Stimulated activated CD8-positive, alpha-beta memory T cell treated with anti-CD3 and anti-CD28 coated beads, Interleukin-15, amount 100 ng/mL, for 4 hours (primary cell): Measurements from ENCODE around the gene LRRC1.
"Not testable (repeated sequence)": the region's sequence is repeated elsewhere in the genome, so short reads cannot be mapped to it uniquely, and the experiment has no call there.

Experiments used
- DNase-seq, 2 donors: peaks; one replicate each; pipeline ENCODE4 v3.0.0-alpha.2; 2020; ENCODE audit warnings: low read depth in 2 of 2

The LRRC1 gene

DNA sequence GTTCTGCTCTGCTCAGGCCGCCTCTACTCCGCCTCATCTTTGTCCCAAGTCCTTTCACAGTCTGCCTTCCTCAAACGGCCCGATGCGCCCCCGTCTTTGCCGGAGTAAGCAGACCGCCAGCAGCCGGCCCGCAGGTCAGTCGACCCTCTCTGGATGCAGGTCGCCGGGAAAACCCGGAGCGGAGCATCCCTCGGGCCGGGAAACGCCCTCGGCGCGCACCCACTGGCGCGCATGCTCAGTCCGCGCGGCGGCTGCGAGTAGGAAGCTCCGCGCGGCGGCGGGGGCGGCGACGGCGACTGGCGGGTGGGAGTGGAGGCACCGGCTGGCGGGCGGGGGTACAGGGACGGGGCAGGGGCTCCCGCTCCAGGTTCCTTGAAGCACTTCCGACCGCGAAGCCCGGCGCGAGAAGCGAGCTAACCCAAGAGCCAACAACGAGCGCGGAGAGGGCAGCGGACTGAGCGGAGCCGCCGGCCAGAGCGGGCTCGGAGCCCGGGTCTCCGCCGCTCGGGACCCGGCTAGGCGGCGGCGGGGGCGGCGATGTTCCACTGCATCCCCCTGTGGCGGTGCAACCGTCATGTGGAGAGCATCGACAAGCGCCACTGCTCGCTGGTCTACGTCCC is at the start of gene LRRC1:
Gene LRRC1 (plus strand): TSS at position 286 of the 620 bp plus-strand sequence. CDS start 252 bp downstream, at position 538.
- peak; percentile 71 to 77 for DNase-seq

DNA sequence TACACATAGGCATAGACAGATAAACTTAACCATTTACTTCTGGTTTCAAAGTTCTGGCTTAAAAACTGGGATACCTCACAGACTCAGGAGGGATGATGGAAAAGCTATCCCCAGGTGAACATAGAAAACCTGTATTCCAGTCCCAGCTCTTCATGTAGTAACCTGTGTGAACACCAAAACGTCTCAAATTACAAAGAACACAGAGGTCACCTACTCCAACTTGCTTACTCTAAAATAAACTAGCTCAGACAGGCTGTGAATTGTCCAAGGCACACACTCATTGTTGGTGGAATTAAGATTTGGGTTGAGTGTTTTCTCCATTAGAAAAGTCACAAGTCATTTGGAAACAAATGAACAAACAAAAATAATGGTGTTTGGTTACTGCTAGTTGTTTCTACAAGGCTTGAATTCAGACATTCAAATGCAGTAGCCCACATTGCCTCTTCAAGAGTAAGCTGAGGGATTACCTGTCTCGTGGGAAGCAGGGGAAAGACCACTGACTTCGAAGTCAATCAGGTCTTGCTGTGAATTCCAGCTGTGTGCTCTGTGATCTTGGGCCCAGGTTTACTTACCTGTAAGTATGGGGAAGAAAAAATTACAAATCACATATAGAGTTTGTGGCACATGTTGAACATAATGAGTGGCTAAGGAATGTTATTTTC is 48.2 kb upstream of the LRRC1 start:
- DNase-seq: no peak

DNA sequence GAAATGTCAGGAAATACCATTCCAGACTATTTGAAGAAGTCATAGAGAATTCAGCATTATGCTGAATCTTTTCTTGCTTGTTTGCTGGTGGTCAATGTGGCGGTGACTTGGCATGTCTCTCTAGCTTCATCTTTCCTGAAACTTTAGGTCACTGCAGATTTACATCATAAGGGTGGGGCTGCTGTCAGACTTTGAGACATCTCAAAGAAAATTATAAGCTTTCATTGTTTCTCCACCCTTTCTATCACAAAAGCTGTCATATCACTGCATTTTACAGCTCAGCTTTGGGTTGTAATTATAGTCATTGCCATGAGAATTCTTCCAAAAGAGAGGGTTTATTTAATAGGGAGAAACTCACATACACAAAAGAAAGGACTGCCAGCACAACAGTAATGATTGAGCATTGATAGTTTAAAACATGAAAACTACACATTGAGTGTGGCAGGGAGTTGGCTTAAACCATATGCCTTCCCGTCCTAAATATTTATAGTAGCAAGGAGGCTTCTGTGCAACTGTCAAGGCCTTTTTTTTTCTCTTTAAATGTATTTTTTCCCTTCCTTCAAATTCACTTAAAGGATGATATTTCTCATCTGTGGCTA is 44.7 kb upstream of the LRRC1 start:
- DNase-seq: no peak

DNA sequence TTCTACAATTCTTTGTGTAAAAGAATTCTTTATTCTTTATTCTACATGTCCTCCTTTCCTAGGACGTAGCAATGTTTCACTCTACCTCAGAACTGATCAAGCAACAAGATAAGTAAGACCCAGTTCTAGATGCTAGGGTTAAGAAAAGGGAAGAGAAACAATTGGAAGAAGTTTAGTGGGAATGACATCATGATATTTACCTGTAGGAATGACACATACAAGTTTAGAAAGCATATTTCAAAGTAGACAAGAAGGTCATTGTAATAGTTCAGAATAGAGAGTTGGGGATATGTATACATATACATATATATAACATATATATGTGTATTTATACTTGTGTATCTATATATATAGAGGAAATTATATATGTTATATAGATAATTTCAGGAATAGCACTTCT is 43.4 kb upstream of the LRRC1 start:
- DNase-seq: no peak

DNA sequence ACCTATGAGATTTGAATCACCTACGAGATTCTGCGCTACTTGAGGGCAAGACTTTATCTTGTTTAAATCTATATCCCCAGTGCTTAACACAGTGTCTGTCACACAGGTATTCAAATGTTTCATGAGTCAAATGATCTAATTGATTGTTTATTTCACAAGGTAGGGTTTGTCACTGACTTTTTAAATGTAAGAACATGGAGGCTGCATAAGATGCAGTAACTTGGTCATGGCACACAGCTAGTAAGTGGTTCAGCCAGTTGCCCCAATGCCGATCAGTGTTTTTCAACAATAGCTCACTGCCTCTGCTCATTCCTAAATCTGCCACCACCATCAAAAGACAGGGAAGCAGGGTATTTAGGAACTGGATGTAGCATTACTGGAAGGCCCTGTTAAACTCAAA is 42.4 kb upstream of the LRRC1 start:
- no peak for DNase-seq

DNA sequence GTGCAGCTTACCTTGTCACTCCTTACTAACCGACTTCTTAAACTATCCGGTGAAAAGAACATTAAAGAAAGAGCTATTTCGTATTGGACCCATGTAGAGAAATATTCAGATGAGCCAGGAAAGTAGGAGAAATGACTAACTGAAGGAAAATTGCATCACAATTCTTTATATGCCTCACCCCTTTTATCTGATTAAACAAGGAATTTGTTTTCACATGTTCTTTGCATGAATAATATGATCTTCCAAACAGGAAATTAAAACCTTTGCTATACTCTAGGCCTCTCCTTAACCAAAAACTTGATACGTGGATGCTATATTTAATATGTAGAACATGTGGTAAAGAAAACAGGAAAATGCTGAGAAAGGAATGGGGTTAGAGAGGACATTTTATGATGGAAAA is 41.9 kb upstream of the LRRC1 start:
- DNase-seq: no peak

- no peak for DNase-seq
Observed at GRCh38 chr6:53754330-53754729, 40.5 kb upstream of the LRRC1 start.

GRCh38 chr6:53756396-53756795 is 38.4 kb upstream of the LRRC1 start:
- no peak for DNase-seq

GRCh38 chr6:53758496-53758895 is 36.3 kb upstream of the LRRC1 start:
- no peak for DNase-seq

DNA sequence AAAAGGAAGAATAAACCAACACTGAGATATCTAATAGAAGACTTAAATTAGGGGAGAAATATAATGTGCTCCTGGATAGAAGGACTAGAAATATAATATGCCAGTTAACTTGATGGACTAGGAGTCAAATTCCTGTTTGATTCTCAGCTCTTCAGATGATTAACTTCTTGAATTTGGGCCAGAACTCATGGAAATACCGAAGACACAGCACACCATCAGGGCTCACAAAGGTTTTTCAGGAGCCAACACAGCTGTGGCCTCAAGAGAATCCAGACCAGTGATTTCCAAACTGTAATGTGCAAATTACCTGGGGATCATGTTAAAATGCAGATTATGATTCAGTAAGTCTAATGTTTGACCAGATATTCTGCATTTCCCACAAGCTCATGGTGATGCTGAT is 33.8 kb upstream of the LRRC1 start:
- DNase-seq: no peak

DNA sequence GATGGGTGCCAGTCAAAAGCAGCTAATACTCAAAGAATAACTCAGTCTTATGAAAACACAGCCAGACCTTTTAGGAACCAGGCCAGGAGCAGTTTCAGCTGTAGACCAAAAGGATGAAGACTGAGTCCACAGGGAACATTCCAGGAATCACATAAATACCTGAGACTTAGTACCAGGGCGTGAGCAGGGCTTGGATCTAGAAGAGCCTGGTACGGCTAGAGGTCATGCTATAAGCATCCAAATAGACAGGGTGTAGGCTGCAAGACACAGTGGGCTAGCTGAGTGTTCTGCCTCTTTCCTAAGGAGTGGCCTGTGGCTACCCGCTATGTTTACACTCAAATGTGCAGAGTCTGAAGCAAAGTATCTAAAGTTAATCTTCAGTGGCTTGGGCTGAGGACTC is 29.5 kb upstream of the LRRC1 start:
- DNase-seq: no peak

- no peak for DNase-seq
Observed at GRCh38 chr6:53766930-53767329, 27.9 kb upstream of the LRRC1 start.

DNA sequence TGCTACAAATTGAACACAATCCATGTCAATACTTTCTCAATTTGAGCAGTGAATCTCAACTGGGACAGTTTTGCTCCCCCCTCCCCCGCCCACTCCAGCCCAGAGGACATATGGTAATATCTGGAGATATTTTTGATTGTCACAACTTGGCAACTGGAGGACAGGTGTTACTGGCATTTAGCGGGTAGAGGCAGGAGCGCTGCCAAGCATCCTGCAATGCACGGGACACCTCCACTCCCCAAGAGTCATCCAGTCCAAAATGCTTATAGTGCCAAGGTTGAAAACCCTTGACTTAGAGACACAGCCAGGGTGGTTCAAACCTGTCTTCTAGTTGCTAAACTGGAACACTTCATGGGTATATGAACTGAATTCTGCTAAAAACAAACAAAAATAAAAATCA is 26.9 kb upstream of the LRRC1 start:
- no peak for DNase-seq

DNA sequence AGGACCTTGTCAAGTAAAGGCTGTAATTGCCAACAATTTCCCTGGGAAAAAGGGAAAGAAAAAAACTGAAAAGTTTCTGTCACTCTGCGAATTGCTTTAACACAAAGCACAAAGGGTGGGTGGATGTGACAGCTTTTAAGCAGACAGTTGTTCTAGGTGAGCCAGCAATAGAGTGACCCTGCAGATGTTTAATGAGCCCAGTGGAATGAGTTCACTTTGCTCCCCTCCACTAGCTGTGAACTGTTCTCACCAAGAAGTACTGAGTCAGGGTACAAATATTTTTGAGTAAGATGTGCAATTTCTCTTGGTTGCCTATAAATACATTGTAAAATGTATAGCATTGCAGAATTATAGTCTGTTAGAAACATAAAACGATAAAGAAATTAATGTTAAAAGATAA is 26.2 kb upstream of the LRRC1 start:
- DNase-seq: no peak

DNA sequence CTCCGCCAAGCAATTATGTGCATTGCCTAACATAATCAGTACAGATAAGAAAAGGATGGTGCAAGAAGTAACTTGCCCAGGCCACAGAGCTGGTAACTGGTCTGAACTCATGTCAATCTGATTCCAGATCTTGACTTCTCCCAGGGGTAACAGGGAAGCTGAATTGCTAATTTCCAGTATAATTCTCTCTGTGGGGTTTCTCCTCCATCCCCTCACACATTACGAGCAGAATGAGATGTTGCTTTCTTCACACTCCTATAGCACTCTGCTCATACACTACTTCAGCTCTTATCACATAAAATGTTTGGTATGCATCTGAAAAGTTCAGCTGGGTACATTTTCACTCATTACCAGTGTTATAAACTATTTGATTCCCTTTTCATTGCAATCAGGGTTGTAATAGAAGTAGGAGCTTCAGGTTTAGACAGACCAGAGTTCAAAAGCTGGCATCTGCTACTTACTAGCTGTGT is 24.0 kb upstream of the LRRC1 start:
- DNase-seq: no peak

DNA sequence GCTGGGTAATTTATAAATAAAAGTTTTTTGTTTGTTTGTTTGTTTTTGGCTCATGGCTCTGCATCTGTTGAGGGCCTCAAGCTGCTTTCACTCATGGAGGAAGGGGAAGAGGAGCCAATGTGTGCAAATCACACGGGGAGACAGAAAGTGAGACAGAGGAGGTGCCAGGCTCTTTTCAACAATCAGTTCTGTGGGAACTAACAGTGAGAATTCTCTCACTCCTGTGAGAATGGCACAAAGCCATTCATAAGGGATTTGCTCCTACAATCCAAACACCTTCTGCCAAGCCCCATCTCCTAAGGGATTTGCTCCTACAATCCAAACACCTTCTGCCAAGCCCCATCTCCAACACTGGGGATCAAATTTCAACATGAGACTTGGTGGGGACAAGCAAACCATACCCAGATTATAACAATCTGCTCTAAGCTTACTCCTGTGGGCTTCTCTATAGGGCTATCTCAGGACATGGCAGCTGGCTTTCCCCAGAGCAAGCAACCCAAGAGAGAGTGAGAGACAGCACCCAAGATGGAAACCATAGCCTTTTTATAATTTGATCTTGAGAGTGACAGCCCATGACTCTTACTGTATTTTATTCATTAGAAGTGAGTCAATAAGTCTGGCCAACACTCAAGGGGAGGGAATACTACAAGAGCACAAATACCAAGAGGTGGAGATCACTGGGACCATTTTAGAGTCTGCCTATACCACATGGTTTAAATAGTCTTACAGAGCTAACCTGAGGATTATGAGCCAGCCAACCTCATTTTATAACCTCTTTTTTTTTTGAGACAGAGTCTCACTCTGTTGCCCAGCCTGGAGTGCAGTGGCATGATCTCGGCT is 22.8 kb upstream of the LRRC1 start:
- no peak for DNase-seq

DNA sequence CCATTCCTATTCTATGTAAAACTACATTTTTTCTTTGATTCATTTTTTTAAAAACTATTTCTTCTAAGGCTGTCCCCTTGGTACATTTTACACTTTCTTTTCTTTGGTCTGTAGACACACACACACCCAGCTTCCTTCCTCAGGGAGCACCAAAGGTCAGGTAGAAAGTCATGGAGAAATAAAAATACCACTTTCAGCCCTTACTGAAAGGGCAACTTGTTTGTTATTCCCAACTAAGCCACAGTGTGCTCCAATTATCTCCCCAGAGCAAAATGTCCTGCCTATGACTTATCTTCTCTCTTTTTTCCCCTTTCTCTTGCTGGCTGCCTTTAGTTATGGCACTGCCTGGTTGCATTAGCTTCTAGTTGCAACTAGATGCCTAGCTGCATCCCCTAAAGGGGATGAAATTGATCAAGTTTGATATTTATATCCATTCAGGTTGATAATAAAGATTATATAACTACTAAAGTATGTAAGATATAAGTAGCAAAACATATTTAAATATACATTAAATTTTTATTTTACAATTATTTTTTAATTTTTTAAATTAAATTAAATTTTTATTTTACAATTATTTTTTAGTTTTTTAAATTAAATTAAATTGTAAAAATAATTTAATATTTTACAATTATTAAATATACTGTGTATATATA is 21.6 kb upstream of the LRRC1 start:
- DNase-seq: no peak

DNA sequence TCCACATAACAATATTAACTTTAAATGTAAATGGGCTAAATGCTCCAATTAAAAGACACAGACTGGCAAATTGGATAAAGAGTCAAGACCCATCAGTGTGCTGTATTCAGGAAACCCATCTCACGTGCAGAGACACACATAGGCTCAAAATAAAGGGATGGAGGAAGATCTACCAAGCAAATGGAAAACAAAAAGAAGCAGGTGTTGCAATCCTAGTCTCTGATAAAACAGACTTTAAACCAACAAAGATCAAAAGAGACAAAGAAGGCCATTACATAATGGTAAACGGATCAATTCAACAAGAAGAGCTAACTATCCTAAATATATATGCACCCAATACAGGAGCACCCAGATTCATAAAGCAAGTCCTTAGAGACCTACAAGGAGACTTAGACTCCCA is 18.7 kb upstream of the LRRC1 start:
- DNase-seq: not testable (repeated sequence)

- not testable (repeated sequence) for DNase-seq
Observed at GRCh38 chr6:53784991-53785390, 9.8 kb upstream of the LRRC1 start.

GRCh38 chr6:53786832-53787231 is 8.0 kb upstream of the LRRC1 start:
- no peak for DNase-seq

GRCh38 chr6:53790886-53791285 is 3.9 kb upstream of the LRRC1 start:
- no peak for DNase-seq

- DNase-seq: no peak
Observed at GRCh38 chr6:53792016-53792415, 2.8 kb upstream of the LRRC1 start.
